GM18526 (cell line): ENCODE results near the gene EMP1.

ENCODE experiments used
- POLR2A ChIP-seq: IDR thresholded peaks from 3 replicates; pipeline ENCODE4 v1.6.1; 2011; ENCODE audit not compliant: insufficient read length; ENCODE audit errors: extremely low read depth

The EMP1 gene

GRCh38 chr12:13252616-13253015 is 56.1 kb downstream of the EMP1 start:
- TF ChIP-seq POLR2A: no peak

- no peak for TF ChIP-seq POLR2A
Measured at GRCh38 chr12:13253966-13254760, 57.6 kb downstream of the EMP1 start.

- TF ChIP-seq POLR2A: no peak
Measured at GRCh38 chr12:13255792-13256691, 59.5 kb downstream of the EMP1 start.

- TF ChIP-seq POLR2A: no peak
Measured at GRCh38 chr12:13256692-13257045, 60.1 kb downstream of the EMP1 start.

- no peak for TF ChIP-seq POLR2A
Measured at GRCh38 chr12:13257356-13257875, 60.9 kb downstream of the EMP1 start.

GRCh38 chr12:13258197-13258596 is 61.7 kb downstream of the EMP1 start:
- TF ChIP-seq POLR2A: no peak

GRCh38 chr12:13258717-13259119 is 62.2 kb downstream of the EMP1 start:
- no peak for TF ChIP-seq POLR2A

GRCh38 chr12:13268581-13268980 is 72.1 kb downstream of the EMP1 start:
- TF ChIP-seq POLR2A: no peak
